AG09319 (cell line): ENCODE data around the gene CCDC174.

Experiments used
- DNase-seq: peaks from one replicate; pipeline ENCODE4 v3.0.0-alpha.2; 2010; ENCODE audit warnings: low read depth; ENCODE audit errors: extremely low read depth
- CTCF ChIP-seq: IDR thresholded peaks from 2 replicates; pipeline ENCODE4 v1.5.1; 2011; ENCODE audit warnings: low read depth, mild to moderate bottlenecking, inconsistent platforms, low read length, moderate library complexity

CCDC174 gene

GRCh38 chr3:14625443-14625842, 26.1 kb upstream of the CCDC174 start:
- no peak for TF ChIP-seq CTCF
- DNase-seq = no peak

- no peak for TF ChIP-seq CTCF
- no peak for DNase-seq
These were observed 23.7 kb upstream of the CCDC174 start for GRCh38 chr3:14627815-14628214.

- no peak for TF ChIP-seq CTCF
- no peak for DNase-seq
These were observed 23.2 kb upstream of the CCDC174 start for GRCh38 chr3:14628406-14628805.

- no peak for DNase-seq
- TF ChIP-seq CTCF = no peak
These were observed 21.0 kb upstream of the CCDC174 start for GRCh38 chr3:14630404-14631100.

- DNase-seq = no peak
- TF ChIP-seq CTCF = no peak
These were observed 20.5 kb upstream of the CCDC174 start for GRCh38 chr3:14631101-14631497.

GRCh38 chr3:14631687-14632441, 19.7 kb upstream of the CCDC174 start:
- TF ChIP-seq CTCF = no peak
- DNase-seq = no peak

GRCh38 chr3:14632442-14632930, 19.1 kb upstream of the CCDC174 start:
- TF ChIP-seq CTCF = no peak
- DNase-seq = no peak
